ENCODE results near the gene ZFP30. TPM values are rescaled to one million over a fixed set of nuclear protein-coding genes. Genes with fewer than 3 reads are reported as not detected.

Gene ZFP30
- total and polyA plus RNA-seq, 2 of the 13 experiments (the other 11 are each of a cell fraction or from before 2014, with no cell fraction given), result 3.4 to 19.2 TPM

DNA sequence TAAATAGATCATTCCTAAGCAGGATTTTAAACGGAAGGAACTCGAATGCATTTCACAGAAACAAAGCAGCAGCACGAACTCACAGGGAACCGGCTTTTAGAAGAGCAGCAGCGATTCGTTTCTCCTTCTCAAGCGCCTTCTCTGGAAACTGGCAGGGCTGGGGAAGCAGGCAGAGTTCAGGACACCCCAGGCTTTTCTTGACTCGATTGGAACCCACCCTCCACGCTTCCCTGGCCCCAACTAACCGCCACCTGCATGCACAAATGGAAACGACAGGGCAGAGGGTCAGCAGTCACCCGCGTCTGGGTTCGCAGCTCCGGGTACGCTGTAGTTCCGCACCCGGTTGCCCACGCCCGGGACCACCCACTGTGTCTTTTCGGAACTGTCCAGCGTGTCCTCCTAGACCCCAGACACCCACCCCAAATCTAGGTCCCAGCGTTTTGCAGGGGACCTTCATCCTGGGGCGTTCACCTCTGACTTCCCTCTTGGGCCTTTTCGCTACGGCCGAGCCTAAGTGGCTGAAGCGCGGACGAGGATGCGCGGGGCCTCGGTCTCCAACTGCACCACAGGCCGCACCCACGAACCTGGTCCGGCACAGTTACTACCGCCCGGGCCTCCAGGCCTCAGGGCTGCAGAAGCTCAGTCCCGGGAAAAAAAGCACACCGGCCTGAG lies 500 bp downstream of the ZFP30 start (continued):
- peak; percentile 98 for TF ChIP-seq ZFX (CRISPR knock-in tag; IDR thresholded peaks at IDR 0.05; ENCODE audit: low read depth)
- TF ChIP-seq, protein P1, sequence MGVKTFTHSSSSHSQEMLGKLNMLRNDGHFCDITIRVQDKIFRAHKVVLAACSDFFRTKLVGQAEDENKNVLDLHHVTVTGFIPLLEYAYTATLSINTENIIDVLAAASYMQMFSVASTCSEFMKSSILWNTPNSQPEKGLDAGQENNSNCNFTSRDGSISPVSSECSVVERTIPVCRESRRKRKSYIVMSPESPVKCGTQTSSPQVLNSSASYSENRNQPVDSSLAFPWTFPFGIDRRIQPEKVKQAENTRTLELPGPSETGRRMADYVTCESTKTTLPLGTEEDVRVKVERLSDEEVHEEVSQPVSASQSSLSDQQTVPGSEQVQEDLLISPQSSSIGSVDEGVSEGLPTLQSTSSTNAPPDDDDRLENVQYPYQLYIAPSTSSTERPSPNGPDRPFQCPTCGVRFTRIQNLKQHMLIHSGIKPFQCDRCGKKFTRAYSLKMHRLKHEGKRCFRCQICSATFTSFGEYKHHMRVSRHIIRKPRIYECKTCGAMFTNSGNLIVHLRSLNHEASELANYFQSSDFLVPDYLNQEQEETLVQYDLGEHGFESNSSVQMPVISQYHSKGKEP (CRISPR knock-in tag; IDR thresholded peaks at IDR 0.05), result 0 out of 2 replicates have a peak, but pooled peaks have one; percentile 65
- TF ChIP-seq, protein P2, sequence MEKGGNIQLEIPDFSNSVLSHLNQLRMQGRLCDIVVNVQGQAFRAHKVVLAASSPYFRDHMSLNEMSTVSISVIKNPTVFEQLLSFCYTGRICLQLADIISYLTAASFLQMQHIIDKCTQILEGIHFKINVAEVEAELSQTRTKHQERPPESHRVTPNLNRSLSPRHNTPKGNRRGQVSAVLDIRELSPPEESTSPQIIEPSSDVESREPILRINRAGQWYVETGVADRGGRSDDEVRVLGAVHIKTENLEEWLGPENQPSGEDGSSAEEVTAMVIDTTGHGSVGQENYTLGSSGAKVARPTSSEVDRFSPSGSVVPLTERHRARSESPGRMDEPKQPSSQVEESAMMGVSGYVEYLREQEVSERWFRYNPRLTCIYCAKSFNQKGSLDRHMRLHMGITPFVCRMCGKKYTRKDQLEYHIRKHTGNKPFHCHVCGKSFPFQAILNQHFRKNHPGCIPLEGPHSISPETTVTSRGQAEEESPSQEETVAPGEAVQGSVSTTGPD (CRISPR knock-in tag; IDR thresholded peaks at IDR 0.05), result 0 out of 2 replicates have a peak, but pooled peaks have one; percentile 47
- no peak for TF ChIP-seq ZNF451 (CRISPR knock-in tag; IDR thresholded peaks at IDR 0.05)
- no peak for TF ChIP-seq SRSF4 (IDR thresholded peaks at IDR 0.05; ENCODE audit: low read depth, low read length, poor library complexity, severe bottlenecking)
- peak; percentile 7; the same call in 1 of the 2 replicates for TF ChIP-seq ZNF224 (CRISPR knock-in tag; IDR thresholded peaks at IDR 0.05)
- peak; percentile 55; the same call in 1 of the 2 replicates for TF ChIP-seq ZNF20 (CRISPR knock-in tag; IDR thresholded peaks at IDR 0.05)
- TF ChIP-seq ETV5 (CRISPR knock-in tag; IDR thresholded peaks at IDR 0.05; ENCODE audit: borderline replicate concordance), result no peak
- peak; percentile 64; the same call in 1 of the 2 replicates for TF ChIP-seq NKX3-1 (CRISPR knock-in tag; IDR thresholded peaks at IDR 0.05)
- TF ChIP-seq, protein P3, sequence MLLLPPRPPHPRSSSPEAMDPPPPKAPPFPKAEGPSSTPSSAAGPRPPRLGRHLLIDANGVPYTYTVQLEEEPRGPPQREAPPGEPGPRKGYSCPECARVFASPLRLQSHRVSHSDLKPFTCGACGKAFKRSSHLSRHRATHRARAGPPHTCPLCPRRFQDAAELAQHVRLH (CRISPR knock-in tag; IDR thresholded peaks at IDR 0.05; ENCODE audit: borderline replicate concordance, low read depth), result 0 out of 2 replicates have a peak, but pooled peaks have one; percentile 22
- TF ChIP-seq, protein P4, sequence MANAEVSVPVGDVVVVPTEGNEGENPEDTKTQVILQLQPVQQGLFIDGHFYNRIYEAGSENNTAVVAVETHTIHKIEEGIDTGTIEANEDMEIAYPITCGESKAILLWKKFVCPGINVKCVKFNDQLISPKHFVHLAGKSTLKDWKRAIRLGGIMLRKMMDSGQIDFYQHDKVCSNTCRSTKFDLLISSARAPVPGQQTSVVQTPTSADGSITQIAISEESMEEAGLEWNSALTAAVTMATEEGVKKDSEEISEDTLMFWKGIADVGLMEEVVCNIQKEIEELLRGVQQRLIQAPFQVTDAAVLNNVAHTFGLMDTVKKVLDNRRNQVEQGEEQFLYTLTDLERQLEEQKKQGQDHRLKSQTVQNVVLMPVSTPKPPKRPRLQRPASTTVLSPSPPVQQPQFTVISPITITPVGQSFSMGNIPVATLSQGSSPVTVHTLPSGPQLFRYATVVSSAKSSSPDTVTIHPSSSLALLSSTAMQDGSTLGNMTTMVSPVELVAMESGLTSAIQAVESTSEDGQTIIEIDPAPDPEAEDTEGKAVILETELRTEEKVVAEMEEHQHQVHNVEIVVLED (CRISPR knock-in tag; IDR thresholded peaks at IDR 0.05; ENCODE audit: borderline replicate concordance), result peak; percentile 6; the same call in 1 of the 2 replicates
- TF ChIP-seq, protein P5, sequence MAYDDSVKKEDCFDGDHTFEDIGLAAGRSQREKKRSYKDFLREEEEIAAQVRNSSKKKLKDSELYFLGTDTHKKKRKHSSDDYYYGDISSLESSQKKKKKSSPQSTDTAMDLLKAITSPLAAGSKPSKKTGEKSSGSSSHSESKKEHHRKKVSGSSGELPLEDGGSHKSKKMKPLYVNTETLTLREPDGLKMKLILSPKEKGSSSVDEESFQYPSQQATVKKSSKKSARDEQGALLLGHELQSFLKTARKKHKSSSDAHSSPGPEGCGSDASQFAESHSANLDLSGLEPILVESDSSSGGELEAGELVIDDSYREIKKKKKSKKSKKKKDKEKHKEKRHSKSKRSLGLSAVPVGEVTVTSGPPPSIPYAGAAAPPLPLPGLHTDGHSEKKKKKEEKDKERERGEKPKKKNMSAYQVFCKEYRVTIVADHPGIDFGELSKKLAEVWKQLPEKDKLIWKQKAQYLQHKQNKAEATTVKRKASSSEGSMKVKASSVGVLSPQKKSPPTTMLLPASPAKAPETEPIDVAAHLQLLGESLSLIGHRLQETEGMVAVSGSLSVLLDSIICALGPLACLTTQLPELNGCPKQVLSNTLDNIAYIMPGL (CRISPR knock-in tag; IDR thresholded peaks at IDR 0.05; ENCODE audit: borderline replicate concordance in 1 of 2, low read depth in 1 of 2), result peak in 1 of 2 experiments; percentile 56; a peak in 2 of 4 replicates
- TF ChIP-seq, protein P6, sequence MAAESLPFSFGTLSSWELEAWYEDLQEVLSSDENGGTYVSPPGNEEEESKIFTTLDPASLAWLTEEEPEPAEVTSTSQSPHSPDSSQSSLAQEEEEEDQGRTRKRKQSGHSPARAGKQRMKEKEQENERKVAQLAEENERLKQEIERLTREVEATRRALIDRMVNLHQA (CRISPR knock-in tag; IDR thresholded peaks at IDR 0.05), result no peak
- peak; percentile 58; the same call in 1 of the 2 replicates for TF ChIP-seq PHF20 (CRISPR knock-in tag; IDR thresholded peaks at IDR 0.05)
- TF ChIP-seq, protein P7, sequence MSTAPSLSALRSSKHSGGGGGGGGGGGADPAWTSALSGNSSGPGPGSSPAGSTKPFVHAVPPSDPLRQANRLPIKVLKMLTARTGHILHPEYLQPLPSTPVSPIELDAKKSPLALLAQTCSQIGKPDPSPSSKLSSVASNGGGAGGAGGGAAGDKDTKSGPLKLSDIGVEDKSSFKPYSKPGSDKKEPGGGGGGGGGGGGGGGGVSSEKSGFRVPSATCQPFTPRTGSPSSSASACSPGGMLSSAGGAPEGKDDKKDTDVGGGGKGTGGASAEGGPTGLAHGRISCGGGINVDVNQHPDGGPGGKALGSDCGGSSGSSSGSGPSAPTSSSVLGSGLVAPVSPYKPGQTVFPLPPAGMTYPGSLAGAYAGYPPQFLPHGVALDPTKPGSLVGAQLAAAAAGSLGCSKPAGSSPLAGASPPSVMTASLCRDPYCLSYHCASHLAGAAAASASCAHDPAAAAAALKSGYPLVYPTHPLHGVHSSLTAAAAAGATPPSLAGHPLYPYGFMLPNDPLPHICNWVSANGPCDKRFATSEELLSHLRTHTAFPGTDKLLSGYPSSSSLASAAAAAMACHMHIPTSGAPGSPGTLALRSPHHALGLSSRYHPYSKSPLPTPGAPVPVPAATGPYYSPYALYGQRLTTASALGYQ (CRISPR knock-in tag; IDR thresholded peaks at IDR 0.05), result 0 out of 2 replicates have a peak, but pooled peaks have one; percentile 5
